ENCODE data around the gene MAP4K4.

DNA sequence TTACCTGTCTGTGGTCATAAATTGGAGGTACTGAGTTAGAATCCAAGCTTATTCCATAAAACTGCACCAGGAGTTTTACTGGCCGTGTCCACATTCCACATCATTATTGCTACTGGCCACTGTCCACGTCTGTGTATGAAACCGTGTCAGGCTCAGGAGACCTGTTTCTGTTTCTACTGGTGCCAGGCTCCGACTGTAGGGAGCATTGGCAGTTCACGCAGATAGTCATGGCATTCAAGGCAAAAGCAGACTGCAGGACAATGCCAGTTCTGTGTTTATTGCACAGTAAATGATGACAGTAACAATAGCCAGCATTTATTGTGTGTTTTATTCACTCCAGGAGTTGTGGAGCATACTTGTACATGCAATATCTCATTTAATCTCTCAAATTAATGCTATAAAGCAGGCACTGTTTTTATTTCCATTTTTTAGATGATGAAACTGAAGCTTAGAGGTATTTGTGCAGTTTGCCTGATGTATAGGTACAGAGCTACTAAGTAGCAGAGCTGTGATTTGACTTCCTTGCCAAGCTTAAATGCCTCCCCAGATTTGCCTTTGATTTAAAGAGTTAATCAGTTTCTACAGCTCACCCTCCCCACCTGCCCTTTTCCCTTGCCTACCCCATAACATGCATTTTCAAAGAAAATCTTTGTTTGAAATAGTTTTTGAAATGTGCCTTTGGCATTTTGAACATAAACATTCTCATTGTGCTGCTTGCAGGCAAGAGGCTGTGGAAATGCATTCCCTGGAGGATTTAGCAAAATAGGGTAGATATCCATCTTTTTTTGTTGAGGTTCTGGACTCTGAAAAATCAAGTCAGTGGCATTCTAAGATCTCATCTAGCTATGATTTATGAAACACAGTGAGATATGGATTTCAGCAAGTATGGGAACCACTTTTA is 55.5 kb downstream of the MAP4K4 start:
- no peak for TF ChIP-seq MYC (CRISPR knock-in tag; IDR thresholded peaks at IDR 0.05; ENCODE audit: borderline replicate concordance)
- no peak for TF ChIP-seq STAG1 (CRISPR knock-in tag; IDR thresholded peaks at IDR 0.05)
- TF ChIP-seq EZH2 (conservative IDR thresholded peaks at IDR 0.05; ENCODE audit: low read depth, low read length) = no peak
- TF ChIP-seq CREM (IDR thresholded peaks at IDR 0.05) = peak; percentile 57
- TF ChIP-seq CREM (CRISPR knock-in tag; IDR thresholded peaks at IDR 0.05) = no peak
- TF ChIP-seq, protein P1, sequence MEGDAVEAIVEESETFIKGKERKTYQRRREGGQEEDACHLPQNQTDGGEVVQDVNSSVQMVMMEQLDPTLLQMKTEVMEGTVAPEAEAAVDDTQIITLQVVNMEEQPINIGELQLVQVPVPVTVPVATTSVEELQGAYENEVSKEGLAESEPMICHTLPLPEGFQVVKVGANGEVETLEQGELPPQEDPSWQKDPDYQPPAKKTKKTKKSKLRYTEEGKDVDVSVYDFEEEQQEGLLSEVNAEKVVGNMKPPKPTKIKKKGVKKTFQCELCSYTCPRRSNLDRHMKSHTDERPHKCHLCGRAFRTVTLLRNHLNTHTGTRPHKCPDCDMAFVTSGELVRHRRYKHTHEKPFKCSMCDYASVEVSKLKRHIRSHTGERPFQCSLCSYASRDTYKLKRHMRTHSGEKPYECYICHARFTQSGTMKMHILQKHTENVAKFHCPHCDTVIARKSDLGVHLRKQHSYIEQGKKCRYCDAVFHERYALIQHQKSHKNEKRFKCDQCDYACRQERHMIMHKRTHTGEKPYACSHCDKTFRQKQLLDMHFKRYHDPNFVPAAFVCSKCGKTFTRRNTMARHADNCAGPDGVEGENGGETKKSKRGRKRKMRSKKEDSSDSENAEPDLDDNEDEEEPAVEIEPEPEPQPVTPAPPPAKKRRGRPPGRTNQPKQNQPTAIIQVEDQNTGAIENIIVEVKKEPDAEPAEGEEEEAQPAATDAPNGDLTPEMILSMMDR (CRISPR knock-in tag; IDR thresholded peaks at IDR 0.05) = no peak
- TF ChIP-seq, protein P2, sequence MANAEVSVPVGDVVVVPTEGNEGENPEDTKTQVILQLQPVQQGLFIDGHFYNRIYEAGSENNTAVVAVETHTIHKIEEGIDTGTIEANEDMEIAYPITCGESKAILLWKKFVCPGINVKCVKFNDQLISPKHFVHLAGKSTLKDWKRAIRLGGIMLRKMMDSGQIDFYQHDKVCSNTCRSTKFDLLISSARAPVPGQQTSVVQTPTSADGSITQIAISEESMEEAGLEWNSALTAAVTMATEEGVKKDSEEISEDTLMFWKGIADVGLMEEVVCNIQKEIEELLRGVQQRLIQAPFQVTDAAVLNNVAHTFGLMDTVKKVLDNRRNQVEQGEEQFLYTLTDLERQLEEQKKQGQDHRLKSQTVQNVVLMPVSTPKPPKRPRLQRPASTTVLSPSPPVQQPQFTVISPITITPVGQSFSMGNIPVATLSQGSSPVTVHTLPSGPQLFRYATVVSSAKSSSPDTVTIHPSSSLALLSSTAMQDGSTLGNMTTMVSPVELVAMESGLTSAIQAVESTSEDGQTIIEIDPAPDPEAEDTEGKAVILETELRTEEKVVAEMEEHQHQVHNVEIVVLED (CRISPR knock-in tag; IDR thresholded peaks at IDR 0.05; ENCODE audit: borderline replicate concordance) = no peak
